HG02623 (cell line): ENCODE measurements around the gene STAB2.
"Not testable (repeated sequence)": the region's sequence is repeated elsewhere in the genome, so short reads cannot be mapped to it uniquely, and the experiment has no call there.

ENCODE experiments used
- ATAC-seq: cut with Tn5 transposase; IDR thresholded peaks from one replicate; pipeline ENCODE4 v1.9.1; 2021; ENCODE audit warnings: moderate library complexity; ENCODE audit not compliant: unreplicated experiment

Gene STAB2

DNA sequence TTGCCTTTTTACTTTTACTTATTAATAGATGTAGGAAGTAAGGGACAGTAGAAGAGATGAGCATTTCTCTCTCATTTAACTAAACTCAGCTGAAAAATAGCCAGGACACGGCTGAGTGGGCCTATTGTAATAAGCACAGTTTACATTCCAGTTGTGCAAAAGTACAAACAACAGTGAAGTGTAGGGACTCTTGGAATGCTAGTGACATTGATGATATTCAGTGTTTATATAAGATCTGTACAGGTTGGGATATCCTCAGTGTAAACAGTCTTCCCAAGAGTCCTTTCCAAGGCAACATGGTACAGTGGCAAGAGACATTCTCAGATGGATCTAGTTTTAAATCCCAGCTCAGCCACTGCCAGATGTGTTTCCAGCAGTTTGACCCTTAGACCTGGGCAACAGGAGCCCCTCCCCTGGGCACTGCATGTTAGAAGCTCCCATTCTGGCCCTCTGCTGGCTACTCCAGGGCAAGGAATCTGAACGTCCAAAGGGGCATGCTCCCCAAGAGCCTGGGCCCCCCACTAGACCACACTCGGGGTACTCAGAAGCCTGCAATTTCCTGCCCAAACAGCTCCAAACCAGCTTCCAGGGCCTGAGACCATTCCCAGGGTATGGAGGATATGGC is 55.3 kb downstream of the STAB2 start:
- ATAC-seq: no peak

DNA sequence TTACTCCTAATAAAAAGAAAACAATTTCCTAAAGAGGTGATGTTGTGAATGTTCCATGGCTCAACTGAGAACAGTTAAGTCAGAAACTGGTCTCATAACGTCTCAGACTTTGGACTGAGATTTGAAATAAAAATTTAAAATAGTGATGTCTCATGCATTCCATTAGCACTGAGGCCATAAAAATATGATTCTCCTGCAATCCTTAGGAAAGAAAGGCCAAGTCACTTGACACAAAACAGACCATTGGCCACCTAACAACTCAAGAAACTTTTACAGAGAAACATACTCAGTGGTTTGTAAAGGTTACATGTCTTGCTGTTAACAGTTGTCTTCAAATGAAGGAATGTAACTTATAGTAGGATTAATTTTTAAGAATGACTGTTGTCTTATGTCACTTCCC is 58.1 kb downstream of the STAB2 start:
- ATAC-seq: no peak

DNA sequence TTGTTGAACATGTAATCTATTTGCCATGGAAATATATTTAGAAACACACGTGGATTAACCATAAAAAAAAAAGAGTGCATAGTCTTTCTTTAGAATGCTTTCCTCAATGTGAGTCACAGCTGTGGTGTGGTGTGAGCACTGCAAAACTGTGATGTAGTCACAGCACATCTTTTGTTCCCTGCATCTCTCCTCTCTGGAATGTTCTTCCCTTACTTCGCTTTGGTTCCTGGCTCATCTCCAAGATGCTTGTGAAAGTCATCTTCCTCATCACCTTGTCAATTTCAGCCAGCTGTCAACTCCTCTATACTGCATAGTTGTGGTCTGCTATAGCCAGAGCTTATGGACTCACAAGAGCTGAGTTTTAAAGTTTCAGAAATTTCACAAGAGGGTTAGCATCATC is 60.2 kb downstream of the STAB2 start:
- ATAC-seq: no peak

DNA sequence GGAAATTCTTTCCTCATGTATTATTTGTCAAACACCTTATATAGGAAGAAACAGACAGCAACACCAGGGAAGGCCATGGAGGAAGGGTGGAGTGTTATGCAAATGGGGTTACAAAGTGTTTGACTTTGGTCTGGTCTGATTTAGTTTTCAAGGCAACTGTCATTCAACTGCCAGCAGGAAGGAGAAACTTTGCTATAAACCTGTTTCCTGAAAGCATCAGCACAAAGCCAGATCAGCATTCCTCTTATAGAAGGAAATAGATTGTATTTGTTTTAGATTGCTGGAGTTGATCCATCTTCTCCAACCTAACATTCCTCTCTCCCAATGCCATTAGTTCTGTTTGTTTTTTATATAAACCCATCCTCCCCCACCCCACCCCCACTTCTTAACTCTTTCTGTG is 65.7 kb downstream of the STAB2 start:
- no peak for ATAC-seq

DNA sequence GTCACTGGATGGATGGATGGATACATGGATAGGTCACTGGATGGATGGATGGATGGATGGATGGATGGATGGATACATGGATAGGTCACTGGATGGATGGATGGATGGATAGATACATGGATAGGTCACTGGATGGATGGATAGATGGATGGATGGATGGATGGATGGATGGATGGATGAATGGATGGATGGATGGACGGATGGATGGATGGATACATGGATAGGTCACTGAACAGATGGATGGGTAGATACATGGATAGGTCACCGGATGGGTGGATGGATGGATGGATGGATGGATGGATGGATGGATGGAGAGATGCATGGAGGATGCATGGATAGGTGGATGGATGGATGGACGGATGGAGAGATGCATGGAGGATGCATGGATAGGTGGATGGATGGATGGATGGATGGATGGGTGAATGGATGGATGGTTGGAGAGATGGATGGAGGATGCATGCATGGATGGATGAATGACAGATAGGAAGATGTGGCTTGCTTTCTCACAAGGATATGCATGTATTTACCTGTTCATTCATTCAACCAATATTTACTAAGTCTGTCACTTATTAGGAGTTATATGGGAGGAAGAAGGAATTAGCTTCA is 66.6 kb downstream of the STAB2 start:
- ATAC-seq: not testable (repeated sequence)

DNA sequence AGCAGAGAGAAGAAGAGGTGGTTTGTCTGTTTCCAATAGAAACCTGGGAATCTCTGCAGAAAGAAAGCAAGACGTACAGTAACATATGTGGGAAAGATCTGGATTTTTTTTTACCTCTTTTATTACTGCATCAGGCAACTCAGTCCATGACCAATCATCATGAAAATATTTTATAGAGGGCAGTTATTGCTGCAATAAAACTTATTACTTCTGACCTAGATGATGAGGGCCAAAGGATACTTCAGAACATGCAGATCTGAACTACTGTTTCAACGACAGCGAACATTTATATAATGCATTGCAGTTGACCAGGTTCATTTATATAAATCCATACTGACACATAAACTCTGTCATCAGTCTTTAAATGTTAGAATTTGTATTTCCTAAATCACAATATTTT is 67.7 kb downstream of the STAB2 start:
- ATAC-seq: no peak

DNA sequence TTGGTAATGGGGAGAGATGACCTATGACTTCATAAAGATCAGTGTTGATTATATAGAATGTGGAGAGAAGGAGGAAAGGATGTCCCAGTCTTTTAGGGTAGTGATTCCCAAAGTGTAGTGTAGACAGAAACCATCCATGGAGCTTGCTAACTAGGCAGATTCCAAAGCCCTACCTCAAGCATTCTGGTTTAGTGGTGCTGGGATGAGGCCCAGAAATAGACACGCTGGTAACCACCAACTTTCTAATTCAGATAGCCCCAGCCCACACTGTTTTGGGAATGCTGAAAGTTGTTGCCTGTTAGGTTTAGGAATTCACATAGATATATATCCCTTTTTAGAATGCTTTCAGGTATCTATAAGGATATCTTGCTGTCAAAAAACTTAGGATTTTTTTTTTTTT is 69.2 kb downstream of the STAB2 start:
- no peak for ATAC-seq

DNA sequence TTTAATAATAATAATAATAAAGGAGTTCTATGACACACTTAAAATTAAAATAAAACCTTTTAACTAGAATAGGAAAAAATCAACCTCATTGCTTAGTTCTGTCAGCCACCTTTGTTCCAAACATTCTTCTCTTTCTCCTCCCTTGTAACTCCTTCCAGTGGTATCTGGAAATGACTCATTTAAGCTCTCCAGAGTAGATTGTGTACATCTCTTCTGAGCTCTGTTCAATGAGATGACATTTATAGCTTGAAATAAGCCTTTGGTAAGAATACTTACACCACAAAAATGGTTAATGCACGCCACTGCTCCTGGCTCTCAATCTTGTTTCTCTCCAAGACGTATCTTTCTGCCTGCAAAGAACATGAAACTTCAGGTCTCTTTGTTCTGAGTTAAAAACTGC is 70.3 kb downstream of the STAB2 start:
- no peak for ATAC-seq

DNA sequence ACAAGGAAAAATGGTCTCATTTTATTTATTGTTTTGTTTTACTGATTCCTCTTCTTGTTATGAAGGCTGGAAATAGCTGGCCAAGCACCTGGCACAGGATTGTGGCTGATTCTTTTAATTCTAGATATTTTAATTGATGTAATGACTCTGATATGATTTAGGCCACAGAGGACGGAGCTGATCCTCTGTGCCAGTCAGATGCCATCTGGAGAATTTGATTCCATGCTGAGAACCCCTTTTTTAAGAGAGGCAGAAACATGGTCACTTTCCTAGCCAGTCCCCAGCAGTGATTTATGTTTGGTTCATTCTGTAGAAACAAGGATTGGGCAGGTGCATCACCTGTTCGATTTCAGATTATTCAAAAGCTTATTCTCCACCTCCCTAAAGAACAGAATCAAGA is 77.6 kb downstream of the STAB2 start:
- no peak for ATAC-seq

DNA sequence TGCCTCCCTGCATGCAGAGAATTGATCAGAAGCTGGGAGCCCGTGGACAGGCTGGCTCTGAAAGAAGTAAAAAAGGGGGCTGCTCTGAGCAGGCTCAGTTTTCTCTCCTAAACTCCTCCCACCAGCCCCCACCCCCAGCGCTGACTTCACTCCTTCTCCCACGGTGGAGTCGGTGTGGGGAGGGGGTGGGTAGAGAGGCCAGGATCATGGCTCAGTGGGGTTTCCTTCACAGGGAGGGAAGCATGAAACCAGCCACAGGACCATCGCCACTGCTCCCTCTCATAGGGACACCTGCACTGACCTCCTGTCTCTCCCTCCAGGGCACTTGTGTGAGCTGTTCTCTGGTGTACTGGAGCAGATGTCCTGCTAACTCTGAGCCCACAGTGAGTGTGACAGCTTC is 78.9 kb downstream of the STAB2 start:
- ATAC-seq: no peak

DNA sequence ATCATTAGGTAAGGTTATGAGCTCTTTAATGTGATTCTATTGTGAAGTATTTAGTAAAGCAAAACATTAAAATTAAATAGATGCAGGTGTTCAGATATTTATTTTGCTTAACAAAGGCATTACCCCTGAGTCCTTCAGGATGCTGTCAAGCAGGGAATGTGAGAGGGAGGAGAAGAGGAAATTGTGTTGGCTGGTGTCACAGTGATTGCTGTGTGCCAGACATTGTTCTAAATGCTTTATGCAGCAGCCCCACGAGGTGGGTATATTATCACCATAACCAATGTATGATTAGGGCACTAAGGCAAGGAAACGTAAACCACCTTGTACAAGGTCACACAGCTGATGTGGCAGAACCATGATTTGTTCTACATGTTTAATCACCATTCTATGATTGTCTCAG is 80.1 kb downstream of the STAB2 start:
- no peak for ATAC-seq

DNA sequence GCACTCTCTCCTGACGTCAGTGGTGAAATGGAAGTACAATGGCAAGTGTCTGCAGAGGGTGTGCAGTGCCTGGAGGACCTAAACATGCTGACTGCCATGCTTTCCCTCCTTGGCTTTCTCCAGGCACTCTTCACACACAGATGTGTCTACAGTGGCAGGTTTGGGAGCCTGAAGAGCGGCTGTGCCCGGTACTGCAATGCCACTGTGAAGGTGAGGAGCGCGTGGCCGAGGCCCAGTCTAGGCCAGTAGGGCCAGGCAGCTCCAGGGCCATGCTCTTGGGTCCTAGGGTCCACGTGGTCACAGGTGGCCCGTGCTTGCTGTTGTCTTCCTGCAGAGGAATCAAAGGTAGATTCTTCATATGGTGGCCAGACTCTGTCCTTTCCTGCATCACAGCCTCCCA is 81.4 kb downstream of the STAB2 start:
- ATAC-seq: no peak

DNA sequence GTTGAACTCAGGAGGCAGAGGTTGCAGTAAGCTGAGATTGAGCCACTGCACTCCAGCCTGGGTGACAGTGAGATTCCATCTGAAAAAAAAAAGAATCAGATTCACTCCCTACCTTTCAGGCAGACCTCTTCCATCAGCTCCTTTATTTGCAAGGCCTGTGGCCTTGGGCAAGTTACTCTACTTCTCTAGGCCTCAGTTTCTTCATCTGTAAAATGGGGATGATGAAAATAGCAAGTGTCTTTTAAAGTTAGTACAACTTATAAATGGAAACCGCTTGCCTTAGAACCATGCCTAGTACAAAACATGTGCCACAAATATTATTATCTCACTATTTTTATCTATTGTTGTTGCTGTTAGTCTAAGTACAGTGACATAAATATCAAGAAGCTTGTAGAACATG is 84.3 kb downstream of the STAB2 start:
- ATAC-seq: no peak

DNA sequence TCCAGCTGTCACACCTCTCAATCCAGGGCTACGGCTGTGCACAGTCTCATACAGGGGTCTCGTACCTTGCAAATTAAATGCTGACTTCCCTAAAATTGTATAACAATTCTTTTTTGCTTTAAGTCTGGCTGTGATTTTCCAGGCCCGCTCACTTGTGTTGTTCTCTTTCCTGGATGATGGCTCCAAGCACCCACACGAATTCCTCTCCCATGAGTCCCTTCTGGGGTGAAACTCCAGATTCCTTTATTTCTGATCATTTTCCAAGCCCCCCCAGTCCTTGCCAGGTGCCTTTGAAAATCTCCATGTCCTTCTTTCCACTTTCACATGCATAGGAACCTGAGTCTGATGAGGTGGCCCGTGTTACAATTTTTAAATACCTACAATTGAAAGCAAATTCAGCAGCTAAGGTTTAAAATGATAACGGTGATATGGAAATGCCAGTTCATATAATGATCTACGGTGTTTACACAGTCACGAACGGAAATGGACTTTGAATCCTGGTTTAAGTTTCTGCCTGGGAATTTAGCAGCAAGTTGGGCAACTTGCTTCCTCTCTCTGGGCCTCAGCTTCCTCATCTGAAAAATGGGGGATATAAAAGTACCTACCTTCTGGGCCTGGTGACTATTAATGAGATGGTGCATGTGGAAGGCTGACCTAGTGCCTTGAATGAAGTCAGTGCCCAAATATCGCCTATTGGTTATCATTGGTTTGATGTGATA is 85.5 kb downstream of the STAB2 start:
- no peak for ATAC-seq

DNA sequence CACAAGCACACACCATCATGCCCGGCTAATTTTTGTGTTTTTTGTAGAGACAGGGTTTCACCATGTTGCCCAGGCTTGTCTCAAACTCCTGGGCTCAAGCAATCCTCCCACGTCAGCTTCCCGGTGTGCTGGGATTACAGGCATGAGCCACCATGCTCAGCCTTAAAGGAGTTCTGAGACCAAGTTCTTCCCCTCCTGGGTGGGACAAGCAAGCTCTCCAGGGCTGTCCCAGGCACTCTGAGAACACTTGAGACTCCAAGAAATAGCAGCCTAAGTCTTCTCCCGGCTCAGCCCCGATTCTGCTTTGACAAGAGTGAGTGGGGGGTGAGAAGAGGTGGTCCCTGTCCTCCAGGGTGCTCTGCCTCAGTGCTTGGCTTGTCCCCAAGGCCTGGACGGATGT is 86.4 kb downstream of the STAB2 start:
- ATAC-seq: no peak

DNA sequence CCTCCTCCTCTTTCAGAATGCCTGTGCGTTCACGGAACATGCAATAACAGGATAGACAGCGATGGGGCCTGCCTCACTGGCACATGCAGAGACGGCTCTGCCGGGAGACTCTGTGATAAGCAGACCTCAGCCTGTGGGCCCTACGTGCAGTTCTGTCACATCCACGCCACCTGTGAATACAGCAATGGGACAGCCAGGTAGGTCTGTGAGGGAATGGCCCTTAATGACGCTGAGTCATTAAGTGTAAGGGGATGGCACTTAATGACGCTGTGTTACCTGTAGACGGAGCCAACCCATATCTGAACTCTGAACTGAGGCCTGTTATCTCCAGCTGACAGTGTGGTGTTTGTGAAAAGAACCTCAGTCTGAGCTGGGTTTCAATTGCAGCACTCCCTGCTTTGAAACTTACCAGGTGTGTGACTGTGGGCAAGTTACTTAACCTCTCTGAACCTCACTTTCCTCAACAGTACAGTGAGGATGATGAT is 86.9 kb downstream of the STAB2 start:
- no peak for ATAC-seq

DNA sequence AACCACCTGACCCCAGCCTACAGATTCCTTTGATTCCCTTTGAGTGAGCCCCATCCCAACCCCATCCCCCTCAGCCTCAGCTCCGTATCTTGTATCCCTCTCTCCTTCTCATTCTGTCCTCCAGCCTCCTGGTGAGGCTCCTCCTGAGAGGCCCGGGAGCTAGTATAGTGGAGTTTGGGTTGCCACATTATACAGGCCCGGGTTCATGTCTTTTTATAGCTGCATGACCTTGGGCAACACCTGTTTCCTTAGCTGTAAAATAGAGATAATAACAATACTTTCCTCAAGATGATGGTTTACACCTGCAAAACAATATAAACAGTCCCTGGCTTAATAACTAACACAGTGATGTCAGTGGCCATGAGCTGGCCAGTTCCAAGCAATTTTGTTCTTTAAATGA is 89.8 kb downstream of the STAB2 start:
- ATAC-seq: no peak

DNA sequence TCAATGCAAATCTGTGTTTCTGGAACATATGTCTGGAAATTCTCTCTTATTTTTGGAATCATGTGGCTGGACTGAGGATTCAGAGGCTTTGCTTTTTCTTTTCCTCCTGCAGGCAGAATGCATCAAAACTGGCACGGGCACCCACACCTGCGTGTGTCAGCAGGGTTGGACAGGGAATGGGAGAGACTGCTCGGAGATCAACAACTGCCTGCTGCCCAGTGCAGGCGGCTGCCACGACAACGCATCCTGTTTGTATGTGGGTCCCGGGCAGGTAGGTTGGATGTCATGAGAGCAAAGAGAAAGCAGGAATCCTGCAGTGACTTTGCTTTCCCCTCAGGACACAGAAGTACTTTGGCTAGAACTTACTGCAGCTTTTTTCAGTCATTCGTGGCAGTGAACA is 90.3 kb downstream of the STAB2 start:
- no peak for ATAC-seq

DNA sequence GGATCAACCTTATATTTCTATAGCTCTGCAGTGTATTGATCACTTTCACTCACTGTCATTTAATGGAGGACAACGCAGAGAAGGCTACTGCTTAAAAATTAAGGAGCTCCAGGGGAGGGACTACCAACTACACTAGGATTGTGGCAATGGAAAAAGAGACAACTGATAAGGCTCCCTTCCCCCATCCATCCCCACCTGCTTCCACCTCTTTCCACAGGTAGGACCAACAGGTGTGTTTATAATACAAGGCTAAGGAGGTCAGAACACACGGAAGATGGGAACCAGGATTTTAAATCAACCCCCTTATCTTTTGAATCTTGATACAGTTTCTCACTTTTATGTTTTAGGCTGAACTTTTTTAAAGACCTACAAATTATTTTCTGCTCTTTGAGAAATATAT is 90.8 kb downstream of the STAB2 start:
- ATAC-seq: no peak

DNA sequence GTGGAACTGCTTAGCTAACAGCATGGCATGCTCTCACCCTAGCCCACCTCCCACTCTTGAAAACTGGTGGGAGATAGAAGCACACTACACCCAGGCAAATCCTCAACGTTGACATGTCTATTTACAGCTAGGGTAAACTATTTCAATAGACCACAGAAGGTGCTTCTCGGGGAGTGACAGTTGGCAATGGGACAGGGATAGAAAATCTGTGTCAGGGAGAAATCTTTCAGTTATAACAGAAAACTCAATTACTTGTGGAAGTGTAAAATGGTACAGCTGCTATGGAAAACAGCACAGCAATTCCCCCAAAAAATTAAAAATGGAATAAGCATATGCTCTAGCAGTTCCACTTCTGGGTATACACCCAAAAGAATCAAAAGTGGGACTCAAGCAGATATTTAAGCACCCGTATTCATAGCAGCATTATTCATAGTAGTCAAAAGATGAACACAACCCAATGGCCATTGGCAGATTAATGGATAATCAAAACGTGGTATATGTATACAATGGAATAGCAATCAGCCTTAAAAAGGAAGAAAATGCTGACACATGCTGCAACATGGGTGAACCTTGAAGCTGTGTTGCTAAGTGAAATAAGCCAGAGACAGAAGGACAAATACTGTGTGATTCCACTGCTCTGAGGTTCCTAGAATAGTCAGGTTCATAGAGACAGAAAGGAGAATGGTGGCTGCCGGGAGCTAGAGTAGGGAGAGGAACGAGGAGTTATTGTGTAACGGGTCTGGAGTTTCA is 92.5 kb downstream of the STAB2 start:
- ATAC-seq: no peak

DNA sequence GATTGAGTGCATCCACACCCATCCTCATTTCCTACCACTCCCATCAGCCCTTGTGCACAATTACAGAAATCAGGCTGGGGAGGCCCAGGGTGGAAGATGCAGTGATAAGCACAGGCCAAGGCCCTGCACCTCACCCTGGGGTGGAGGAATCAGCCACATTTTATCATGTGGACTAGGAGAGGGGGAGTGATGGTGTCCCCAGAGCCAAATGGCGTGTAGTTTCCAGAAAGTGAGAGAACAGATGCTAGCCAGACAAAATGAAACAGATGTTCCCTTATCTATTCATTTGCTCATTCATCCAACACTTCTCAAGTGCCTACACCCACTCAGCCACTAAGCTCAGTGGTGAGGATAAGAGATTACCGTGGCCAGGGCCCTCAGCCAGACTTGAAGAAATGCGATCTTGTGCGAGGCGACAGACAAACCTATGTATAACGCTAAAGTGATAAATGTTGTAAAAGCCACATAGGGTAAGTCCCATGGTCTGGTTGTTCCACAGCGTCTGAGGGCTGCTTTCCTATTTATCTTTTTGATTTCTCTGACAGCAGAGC is 93.6 kb downstream of the STAB2 start:
- ATAC-seq: no peak
